NCI-H1436 treated with DMSO at 0.1 percent for 48 hours (cell line): Measurements from ENCODE around the gene PALD1.
"Not testable (repeated sequence)": the region's sequence is repeated elsewhere in the genome, so short reads cannot be mapped to it uniquely, and the experiment has no call there.

ENCODE experiments used
- DNase-seq: peaks from one replicate; lab custom pipeline; 2025; lab: John Stamatoyannopoulos, UW

Gene PALD1

DNA sequence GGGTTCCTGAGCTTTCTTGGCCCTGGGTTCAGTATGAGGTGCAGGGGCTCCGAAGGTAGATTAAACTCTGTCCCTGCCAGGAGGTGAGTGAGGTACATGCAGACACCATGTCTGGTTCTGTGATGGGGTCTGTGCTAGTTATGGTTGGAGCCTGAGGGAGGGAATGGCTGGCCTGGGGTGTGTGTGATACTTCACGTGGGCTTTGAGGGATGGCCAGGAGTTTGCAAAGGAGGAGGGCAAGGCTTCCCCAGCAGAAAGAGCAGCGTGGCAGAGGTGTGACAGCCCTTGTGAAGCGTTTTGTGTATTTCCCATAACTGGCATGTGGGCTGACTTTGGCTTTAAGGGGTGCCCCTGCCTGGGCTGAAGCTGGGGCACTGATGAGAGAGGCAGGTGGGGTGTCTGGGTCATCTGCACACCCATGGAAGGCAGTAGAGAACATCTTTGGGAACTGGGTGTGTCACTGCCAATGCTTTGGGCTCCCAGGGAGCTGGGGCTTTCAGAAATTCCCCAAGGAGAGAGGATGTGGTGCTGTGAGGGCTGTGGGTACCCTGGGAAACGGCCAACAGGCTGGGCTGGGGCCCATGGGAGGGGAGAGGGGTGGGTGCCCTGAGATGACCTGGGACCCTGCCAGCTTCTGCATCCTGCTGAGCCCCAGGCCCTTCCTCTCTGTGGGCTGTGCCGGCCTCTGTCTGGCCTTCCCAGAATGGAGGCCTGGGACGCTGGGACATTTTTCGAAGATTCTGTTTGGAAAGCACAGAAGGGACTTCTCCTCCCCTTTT lies 4.6 kb downstream of the PALD1 start:
- DNase-seq = no peak

DNA sequence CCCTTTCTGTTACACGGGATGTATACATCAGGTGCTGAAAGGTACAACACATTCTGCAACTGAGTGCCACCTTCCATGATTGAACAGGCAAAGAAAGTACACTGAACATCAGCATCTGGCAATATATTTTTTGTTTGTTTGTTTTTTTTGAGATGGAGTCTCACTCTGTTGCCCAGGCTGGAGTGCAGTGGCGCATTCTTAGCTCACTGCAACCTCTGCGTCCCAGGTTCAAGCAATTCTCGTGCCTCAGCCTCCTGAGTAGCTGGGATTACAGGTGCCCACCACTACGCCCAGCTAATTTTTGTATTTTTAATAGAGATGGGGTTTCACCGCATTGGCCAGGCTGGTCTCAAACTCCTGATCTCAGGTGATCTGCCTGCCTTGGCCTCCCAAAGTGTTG lies 5.3 kb downstream of the PALD1 start:
- not testable (repeated sequence) for DNase-seq

DNA sequence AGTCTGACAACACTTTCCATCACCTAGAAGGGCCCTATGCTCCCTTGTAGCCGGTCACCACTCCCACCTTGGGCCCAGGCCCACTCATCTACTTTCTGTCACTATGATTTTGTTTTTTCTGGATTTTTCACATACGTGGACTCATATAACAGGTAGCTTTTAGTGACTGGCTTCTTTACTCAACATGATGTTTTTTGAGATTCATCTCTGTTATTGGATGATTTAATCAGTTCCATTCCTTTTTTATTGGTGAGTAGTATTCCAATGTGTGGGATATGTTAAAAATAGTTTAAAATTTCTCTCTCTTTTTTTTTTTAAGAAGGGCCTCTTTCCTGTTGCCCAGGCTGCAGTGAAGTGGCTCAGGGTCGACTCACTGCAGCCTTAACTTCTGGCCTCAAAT lies 9.3 kb downstream of the PALD1 start:
- DNase-seq = no peak

DNA sequence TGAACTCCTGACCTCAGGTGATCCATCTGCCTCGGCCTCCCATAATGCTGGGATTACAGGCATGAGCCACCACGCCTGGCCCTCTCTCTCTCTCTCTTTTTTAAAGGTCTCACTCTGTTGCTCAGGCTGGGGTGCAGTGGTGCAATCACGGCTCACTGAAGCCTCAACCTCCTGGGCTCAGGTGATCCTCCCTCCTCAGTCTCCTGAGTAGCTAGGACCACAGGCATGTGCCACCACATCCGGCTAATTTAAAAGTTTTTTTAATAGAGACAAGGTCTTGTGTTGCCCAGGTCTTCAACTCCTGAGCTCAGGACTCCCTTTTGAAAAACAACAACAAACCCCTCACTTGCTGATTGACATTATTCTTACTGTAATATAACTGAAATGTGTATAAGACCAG lies 11.6 kb downstream of the PALD1 start:
- DNase-seq = no peak

DNA sequence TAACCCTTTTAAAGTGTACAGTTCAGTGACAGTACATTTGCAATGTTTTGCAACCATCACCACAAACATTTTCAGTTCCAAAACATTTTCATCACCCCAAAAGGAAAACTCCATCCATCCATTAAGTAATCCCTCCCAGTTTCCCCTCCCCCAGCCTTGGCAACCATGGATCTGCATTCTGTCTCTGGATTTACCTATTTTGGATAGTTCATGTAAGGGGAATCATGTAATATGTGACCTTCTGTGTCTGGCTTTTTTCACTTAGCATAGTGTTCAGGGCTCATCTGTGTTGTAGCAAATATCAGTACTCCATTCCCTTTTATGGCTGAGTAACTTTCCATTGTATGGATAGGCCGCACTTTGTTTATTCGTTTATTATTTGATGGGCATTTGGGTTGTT lies 13.0 kb downstream of the PALD1 start:
- DNase-seq = no peak

DNA sequence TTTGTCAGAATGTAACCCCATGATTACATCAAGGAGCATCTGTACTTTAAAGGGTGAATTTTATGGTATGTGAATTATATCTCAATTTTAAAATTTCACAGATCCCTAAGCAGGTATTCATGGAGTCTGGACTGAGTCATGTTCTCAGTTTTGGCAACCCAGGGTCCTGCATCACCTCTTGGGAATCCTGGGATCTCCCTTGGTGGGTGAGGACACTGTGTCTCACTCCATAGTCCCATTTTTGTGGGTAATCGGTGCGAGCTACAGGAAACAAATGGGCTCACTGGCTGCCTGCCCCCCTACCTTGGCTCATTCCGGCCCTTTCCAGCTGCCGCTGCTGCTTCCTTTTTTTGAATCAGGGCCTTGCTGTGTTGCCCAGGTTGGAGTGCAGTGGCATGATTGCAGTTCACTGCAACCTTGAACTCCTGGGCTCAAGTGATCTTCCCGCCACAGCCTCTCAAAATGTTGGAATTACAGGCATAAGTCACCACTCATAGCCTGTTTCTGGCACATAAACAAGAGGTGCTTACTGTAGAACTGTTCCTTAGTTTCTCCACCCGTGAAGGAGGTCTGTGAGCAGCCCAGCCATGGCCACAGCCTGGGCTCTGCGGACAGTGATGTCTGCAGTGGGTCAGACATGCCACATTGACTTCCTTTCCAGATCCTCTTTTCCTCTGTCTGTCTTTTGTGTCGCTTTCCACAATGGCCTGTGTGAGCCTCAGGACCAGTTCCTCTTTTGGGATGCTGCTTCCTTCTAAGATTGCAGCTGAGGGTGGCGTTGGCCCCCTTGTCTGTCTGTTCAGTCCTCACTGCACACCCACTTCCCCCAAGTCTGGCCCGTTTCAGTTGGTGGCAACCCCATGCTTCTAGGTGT lies 14.5 kb downstream of the PALD1 start:
- DNase-seq = no peak

DNA sequence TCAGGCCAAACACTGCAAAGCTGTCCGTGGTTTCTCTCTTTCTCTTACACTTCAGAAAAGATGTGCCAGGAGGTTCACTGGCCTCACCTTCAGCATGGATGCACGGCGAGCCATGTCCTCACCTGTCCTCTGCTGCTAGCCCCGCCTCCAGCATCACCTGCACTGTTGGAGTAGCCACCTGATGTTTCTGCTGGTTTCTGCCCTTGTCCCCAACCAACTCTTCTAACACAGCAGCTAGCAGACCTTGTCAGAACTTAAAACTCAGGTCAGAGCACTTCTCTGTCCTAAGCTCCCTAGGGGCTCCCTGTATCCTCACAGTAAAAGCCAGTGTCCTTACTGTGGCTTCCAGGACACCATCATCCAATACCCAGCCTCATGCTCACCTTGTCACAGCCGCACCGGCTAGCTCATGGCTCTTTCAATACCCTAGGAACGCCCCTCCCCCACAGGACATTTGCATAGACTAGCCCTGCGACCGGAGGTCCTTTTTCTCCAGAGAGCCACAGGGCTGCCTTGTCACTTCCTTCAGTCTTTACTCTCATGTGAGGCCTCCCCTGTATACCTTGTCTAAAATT lies 15.2 kb downstream of the PALD1 start:
- DNase-seq = no peak

DNA sequence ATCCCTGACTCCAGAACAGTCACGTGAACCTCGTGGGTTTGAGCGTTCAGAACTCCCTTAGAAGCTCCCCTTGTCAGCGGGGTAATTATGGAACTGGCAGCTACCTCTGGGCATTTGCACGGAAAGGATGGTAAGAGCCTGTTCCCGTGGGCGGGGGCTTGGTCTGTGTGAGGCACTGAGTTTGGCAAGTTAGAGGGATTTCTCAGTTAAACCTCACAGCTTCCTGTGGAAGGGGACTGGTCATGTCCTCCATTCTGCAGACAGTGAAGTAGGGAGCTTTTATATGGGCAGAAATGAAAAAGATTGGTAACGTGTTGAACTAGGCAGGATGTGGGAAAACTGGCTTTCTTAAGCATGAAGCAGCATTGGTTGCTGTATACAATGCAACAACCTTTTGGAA lies 16.0 kb downstream of the PALD1 start:
- no peak for DNase-seq

DNA sequence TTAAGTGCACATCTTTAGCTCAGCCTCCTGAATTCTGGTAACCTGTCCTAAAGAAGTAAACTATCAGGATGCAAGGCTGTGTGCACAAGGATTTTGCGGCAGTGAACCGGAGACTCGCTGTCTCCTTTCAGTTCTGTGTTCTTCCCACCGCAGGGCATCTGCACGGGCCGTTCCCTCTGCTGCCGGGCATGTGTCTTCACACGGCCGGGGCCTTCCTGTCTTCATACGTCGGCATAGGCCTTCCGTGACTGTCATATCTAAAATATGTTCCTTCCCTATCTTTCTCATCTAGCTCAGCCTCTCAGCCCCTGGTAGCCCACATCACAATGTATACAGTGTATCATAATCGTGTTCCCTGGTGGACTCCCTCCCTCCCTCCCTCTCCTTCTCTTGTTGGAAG lies 16.4 kb downstream of the PALD1 start:
- DNase-seq = no peak

DNA sequence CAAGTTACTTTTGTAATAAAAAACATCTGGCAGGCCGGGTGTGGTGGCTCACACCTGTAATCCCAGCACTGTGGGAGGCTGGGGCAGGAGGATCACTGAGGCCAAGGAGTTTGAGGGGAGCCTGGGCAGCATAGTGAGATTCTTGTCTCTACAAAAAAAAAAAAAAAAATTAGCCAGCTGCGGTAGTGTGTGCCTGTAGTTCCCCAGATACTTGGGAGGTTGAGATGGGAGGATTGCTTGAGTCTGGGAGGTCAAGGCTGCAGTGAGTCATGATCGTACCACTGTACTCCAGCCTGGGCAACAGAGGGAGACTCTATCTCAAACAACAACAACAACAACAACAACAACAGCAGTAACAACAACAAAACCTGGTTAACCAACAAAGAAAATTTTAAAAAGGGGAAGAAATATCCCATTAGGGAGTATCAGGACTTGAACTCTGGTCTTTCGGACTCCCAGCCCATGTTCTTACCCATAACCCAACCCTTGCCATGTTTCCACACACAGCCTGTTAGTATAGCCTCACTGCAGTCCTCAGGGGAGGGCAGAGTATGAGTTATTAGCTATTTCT lies 17.2 kb downstream of the PALD1 start:
- DNase-seq = no peak

DNA sequence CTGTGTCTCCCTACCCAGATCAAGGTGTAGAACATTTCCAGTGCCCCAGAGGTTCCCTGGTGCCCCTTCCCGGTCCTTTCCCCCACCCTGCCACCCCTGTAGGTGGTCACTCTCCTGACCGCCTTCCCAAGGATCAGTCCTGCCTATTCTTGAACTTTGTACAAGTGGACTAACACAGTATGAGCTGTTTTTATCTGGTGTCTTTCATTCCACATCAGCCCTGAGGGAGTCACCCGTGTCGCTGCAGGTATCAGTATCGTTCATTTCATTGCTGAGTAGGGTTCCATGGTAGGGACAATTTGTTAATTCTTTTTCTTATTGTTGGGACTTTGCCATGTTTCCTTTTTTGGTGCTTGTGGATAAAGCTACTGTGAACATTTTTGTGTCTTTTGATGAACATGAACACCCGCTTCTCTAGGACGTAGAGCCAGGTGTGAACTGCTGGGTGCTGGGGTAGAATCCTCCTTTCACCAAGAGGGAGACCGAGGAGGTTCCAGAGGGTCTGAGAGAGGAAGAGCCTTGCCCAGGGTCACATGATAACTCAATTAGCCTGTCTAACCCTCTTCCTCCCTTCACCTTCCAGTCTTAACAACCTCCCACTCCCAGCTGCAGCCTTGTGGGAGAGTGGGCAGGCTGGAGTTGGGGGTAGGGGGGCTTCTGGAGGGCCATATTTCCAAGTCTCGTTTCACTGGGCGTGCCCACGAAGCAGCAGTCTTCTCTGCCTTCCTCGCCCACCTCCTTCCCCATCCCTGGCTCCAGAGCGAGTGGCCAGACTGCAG lies 18.0 kb downstream of the PALD1 start:
- DNase-seq = no peak

DNA sequence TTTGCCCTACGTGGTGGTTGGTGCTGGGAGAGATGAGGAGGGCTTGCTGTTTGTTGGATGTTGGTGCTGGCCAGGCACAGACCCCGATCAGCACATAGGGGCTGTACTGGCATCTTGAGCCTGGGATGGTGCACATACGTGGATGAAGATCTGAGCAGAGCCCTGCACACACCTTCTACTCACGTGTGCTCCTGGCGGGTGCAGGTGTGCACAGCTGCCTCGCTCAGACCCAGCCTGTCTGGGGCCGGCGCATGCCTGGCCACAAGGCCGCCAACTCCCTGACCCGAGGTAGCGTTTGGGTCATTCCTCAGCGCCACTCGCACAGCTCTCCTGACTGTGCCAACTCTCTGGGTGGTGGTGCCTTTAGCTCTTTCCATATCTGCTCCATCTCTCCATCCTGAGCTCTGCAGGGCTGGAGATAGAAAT lies 18.6 kb downstream of the PALD1 start:
- DNase-seq = no peak

DNA sequence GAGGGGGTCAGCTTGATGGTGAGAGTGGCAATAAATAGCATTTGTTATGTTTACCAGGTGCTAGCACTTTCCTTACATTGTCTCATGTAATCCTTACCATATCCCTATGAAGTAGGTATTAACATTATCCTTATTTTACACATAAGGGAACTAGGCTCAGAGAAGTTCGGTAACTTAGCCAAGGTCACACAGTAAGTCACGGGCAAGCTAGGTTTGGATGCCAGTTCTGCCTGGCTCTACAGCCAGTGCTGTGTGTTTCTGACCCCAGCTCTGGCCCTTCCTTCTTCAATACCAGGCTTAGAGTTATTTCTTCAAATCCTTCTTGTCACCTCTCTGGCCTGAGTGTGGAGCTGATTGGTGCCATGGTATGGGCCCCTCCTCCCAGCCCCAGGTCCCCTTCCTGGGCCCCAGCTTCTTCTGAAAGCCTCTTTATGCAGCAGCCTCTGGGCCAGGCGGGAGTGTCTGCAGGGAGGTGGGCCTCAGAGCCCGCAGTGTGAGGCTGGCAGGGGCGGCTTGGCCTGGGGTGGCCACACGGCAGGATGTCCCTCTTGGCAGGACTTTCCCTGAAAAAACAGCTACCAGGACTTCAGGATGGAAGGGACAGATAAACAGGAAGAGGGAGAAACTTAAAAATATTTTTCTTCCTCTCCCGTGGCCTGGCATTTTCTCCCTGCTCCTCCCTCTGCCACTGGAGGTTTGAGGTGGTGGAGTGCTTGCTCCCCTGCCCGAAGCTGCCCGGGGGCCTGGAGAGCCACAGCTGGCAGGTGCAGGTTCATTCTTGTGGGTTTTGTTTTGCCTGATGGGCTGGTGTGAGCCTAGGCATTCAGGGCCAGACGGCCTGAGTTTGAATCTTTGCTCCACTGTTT lies 20.6 kb downstream of the PALD1 start:
- no peak for DNase-seq

DNA sequence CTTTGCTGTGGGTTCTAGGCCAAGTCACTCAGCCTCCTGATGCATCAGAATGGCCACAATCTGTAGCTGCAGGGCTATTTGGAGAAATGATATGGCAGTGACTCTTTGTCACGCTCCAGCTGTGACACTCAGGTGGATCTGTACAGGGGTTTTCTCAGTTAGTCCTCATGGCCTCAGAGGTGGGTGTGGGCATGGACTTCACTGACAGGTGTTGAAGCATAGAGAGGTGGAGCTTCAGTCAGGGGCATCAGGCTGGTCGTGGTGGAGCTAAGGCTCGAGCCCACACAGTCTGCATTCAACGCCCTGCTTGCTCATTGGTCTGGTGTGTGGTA lies 21.2 kb downstream of the PALD1 start:
- no peak for DNase-seq

DNA sequence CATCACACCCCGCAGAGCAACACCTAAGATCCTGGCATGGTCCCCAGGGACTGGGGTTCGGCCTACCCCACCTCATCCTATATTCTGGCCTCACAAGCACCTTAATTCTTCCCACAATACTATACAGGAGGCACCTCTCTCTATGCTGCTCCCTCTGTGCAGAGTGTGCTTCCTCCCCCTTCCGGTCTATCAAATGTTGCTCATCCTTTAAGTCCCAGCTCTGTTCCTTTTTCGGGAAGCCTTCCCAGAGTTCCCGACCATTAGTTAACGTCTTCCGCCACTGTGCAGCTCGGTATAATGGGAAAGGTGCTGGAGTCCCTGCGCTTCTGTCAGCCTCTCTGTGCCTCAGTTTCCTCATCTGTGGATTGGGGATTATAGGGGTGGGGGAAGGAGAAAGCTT lies 21.8 kb downstream of the PALD1 start:
- DNase-seq = no peak

DNA sequence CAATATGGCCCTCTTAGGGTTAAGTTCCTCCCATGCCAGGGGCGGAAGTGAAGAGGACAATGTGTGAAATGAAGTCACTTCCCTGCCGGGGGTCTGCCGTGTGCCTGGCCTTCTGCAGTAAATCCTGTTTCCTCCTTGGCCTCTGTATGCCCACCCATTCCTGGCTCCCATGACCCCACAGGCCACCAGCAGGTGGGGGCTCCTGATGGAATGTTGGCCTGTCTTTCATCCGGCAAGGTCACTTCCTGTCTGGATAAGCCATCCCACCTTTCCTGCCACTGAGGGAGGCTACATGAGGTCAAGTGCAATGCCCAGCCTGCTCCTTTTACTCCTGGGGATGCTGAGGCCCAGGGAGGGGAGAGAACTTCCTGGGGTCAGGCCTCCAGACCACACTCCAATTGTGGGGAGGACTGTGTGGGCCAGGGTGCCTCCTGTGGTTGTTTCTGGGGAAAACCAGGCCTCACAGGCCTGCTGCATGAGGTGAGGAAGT lies 22.3 kb downstream of the PALD1 start:
- no peak for DNase-seq

DNA sequence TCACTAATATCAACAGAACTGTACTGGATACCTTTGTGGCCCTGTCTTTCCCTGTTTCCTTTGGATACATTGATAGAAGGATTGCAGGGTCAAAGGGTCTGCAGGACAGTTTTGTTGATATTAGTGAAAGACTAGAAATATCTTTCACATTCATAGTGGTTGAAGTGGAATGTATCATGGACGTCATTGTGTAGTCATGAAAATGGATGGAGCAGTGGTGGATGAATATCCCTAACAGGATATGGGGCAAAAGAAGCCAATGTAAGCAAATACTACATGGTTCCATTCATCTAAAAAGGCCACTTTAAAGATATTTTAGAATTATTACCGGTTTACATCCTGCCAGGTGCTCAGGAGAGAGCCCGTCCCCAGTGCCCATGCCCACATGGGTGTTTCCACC lies 23.8 kb downstream of the PALD1 start:
- no peak for DNase-seq

DNA sequence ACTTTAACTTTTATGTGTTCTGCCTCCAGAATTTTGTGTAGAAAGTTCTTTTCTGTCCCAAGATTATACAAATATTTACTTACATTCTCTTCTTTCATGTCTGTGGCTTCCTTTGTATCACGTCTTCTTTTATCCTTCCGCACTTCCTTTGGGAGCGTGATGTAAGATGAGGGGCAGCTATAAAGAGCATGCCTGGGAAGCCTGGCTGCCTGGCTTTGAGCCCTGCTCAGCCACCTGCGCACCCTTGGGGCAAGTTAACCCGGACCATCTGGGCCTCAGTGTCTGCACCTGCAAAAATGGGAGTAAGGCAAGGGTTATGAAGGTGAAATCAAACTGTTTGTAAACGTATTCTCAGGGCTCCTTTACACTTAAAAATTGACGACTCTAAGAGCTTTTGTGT lies 25.2 kb downstream of the PALD1 start:
- no peak for DNase-seq

DNA sequence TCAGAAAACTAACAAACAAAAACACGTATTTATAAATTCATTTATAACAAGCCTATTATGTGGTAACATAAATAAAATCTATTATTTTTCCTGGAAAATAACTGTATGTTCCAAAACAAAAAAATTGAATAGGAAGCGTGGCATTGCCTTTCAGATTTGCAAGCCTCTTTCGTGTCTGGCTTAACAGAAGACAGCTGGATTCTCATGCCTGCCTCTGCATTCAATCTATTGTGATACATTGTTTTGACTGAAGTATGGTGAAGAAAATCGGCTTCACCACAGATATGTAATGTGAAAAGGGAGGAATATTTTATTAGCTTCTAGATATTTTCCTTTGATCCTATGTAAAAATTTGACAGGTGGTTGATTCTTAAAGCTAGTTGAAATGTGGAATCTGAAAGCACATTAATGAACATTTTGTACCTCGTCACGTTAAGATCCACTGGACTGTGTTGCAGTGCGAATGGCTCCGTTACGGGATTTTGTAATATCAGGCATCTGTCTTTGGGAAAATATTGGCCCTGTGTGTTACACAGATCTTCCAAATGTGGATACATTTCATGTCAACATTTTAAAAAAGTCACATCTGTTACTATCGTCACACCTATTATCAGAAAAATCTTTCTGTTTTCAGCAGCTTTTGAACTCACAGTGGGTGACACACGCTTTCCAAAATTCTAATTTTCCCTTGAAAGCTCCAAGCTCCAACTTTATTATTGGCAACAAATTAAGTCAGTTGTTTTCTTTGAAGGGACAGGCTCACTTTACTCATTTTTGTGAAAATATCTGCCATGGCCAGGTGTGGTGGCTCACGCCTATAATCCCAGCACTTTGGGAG lies 26.2 kb downstream of the PALD1 start:
- DNase-seq = no peak

DNA sequence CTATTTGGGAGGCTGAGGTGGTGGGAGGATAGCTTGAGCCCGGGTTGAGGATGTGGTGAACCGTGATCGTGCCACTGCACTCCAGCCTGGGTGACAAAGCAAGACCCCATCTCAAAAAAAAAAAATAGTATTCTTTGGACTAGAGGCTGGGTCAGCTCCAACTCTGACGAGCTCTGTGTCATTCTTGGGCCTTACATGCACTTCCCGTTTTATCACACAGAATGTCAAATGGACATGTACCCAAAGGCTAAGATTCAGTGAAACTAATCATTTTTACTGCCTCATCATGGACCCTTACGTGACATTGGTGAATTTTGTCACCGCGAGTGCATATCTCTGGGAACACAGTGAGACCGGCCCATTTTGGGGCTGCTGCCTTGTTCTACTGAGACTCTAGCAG lies 27.3 kb downstream of the PALD1 start:
- DNase-seq = no peak
